H1 (cell line): ENCODE measurements around the gene GPR39. TPM values are rescaled to one million over a fixed set of nuclear protein-coding genes. Genes with fewer than 3 reads are reported as not detected.

Experiments used
- CHD7 ChIP-seq: fragments of 300-600 bp; sonication (generic); IDR thresholded peaks from 2 replicates; pipeline ENCODE4 v1.7.1; 2012; ENCODE audit warnings: low read length, moderate library complexity, mild to moderate bottlenecking, inconsistent platforms; ENCODE audit not compliant: insufficient replicate concordance
- CREB1 ChIP-seq: IDR thresholded peaks from 2 replicates; pipeline ENCODE4 v1.6.1; 2012; ENCODE audit warnings: inconsistent platforms
- HDAC2 ChIP-seq, 2 experiments: fragments of 300-600 bp in 1 of 2; sonication (generic) in 1 of 2; IDR thresholded peaks; 2 replicates each; pipeline ENCODE4 v1.6.1; 2011 to 2012; ENCODE audit warnings: low read depth in 2 of 2, low read length in 2 of 2, mild to moderate bottlenecking in 2 of 2, moderate library complexity in 2 of 2, borderline replicate concordance in 1 of 2, inconsistent platforms in 1 of 2
- JUN ChIP-seq: IDR thresholded peaks from 2 replicates; pipeline ENCODE4 v1.6.1; 2011; ENCODE audit warnings: low read depth, mild to moderate bottlenecking, improper control_type of control experiment, low read length
- TEAD4 ChIP-seq: IDR thresholded peaks from 2 replicates; pipeline ENCODE4 v1.6.1; 2012; ENCODE audit warnings: low read depth, low read length, inconsistent platforms, mixed read lengths
- polyA plus RNA-seq, 7 experiments: library from polyadenylated mRNA; depleted of rRNA in 3 of 7; stranded (reverse) in 5 of 7; unstranded in 2 of 7; fragments of >200 nt in 5 of 7; fragments of 200-250 nt in 2 of 7; gene quantifications; 1 replicate in 5 of 7; 2 replicates in 1 of 7; 4 replicates in 1 of 7; pipeline versions ENCODE4 v1.2.1 to v1.2.3, GENCODE V29; 2011 to 2013; ENCODE audit warnings: missing spikeins in 2 of 7, mixed read lengths in 2 of 7
- total RNA-seq: library from RNA; stranded (reverse); fragmentation: NEBNext Ultra II Directional; extraction: Animal tissue kit (Norgen Biotek cat#: 25700); gene quantifications from 2 replicates; pipeline ENCODE4 v1.2.1, GENCODE V29; 2021

The GPR39 gene
- total and polyA plus RNA-seq, 2 of the 8 experiments (the other 6 are each of a cell fraction or from before 2014, with no cell fraction given) = 0.63 to 2.7 TPM

- no peak for TF ChIP-seq CHD7
- no peak for TF ChIP-seq TEAD4
- TF ChIP-seq CREB1 = no peak
- no peak for TF ChIP-seq HDAC2 (IDR thresholded peaks at IDR 0.05; ENCODE audit: borderline replicate concordance in 1 of 2, low read depth in 2 of 2, low read length in 2 of 2)
- TF ChIP-seq JUN = no peak
Measured at GRCh38 chr2:132497591-132497990, 81.0 kb downstream of the GPR39 start (continued).
